KBM-7 (cell line): ENCODE data around the gene CAMK1D.

Experiments
- DNase-seq: peaks from one replicate; pipeline ENCODE4 v3.0.0-alpha.2; 2015
- in situ Hi-C: fragments of 300-500 bp; cut with MboI; formaldehyde crosslinking; loops from 2 replicates; pipeline ENCODE4 v1.14.3; 2020; ENCODE audit warnings: low sequenced_read_pairs, low pct_unique_long_range_greater_than_20kb, mixed read lengths

CAMK1D gene

GRCh38 chr10:12622016-12622415 lies 272.7 kb downstream of the CAMK1D start:
- no peak for DNase-seq
- in situ Hi-C loops: no loop called here

DNA sequence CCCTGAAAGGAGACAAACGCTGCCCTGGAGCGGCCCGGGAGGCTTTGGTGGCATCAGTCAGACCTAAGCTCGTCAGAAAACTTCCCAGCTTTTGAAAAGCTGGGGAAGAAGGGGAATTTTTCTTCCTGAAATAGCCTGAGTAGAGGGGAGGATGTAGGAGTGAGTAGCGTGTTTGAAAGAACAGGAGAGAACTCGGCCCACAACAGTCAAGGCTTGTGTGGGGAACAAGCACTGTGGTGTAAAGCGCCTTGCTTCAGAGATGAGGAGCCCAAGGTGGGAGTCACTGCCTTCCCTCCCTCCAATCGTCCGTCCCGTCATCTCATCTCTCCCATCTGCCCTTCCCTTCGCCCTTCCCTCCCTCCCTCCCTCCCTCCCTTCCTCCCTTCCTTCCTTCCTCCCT lies 273.3 kb downstream of the CAMK1D start:
- no peak for DNase-seq
- in situ Hi-C loops: no loop called here

GRCh38 chr10:12625393-12626023 lies 276.2 kb downstream of the CAMK1D start:
- no peak for DNase-seq
- in situ Hi-C loops: no loop called here

GRCh38 chr10:12628153-12628552 lies 278.8 kb downstream of the CAMK1D start:
- in situ Hi-C loops: no loop called here
- DNase-seq: no peak

- in situ Hi-C loops: no loop called here
- DNase-seq: no peak
These were observed 279.8 kb downstream of the CAMK1D start for GRCh38 chr10:12628964-12629766.

GRCh38 chr10:12629767-12630165 lies 280.4 kb downstream of the CAMK1D start:
- no peak for DNase-seq
- in situ Hi-C loops: no loop called here

DNA sequence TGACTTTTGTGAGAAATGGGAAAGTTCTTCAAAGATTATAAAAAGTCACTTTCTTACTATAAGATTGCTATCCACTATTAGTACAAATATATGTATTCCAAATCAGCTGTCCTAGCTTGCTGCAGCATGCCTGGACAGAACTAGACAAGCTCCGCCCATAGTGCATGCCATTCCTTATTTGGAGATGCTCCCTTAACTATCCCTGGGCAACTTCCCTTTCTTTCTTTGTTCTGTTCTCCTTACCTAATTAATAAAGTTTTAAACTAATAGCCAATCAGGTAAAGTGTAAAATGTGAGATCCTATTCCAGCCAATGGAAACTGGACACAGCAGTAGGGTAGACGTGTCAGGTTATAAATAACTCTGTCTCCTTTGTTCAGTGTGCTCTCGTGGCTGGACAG lies 281.9 kb downstream of the CAMK1D start:
- DNase-seq: peak; percentile 27

GRCh38 chr10:12631787-12632562 lies 282.6 kb downstream of the CAMK1D start:
- DNase-seq: no peak
- in situ Hi-C loops: no loop called here

More for the DNA sequence above, 281.9 kb downstream of the CAMK1D start:
- in situ Hi-C loops: no loop called here

- in situ Hi-C loops: no loop called here
- DNase-seq: no peak
These were observed 284.7 kb downstream of the CAMK1D start for GRCh38 chr10:12633776-12634620.

DNA sequence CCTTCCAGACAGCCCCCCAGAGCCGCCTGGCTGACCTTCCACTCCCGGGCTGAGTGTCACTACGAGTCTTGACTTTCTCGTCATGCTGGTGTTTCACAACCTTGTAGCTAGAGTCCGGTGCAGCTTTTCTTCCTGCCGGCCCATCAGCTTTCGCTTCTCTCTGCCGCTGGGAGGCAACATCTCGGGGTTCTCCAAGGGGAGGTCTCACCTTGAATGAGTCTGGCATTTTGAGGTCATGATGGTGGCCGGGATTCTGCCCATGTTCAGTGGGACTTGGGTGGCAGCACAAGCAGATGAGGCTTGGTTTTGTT lies 285.2 kb downstream of the CAMK1D start:
- in situ Hi-C loops: no loop called here
- DNase-seq: no peak

GRCh38 chr10:12635127-12635541 lies 285.8 kb downstream of the CAMK1D start:
- in situ Hi-C loops: no loop called here
- no peak for DNase-seq

- no peak for DNase-seq
- in situ Hi-C loops: no loop called here
These were observed 287.2 kb downstream of the CAMK1D start for GRCh38 chr10:12636571-12636970.

- in situ Hi-C loops: no loop called here
- DNase-seq: no peak
These were observed 288.3 kb downstream of the CAMK1D start for GRCh38 chr10:12637649-12638048.

DNA sequence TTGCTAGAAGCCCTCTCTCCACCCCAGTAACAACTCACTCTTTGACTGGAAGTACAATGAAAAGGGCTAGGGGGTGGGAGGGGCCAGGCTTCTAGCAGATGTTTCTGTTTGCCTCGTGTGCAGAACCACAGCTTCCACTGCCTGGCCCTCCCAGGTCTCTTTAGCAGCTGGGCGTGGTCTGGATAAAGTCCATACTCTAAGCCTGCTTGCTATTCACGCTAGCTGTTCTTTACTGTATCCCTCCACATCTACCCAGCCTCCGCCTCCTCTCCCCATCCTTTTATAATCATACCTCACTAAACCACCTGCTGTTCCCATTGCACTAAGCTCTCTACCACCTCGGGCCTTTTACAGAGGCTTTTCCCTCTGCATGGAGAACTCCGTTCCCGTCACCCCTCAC lies 288.8 kb downstream of the CAMK1D start:
- in situ Hi-C loops: no loop called here
- DNase-seq: peak; percentile 23

- in situ Hi-C loops: no loop called here
- no peak for DNase-seq
These were observed 289.4 kb downstream of the CAMK1D start for GRCh38 chr10:12638781-12639180.

- DNase-seq: no peak
- in situ Hi-C loops: no loop called here
These were observed 290.9 kb downstream of the CAMK1D start for GRCh38 chr10:12639996-12640944.

- in situ Hi-C loops: no loop called here
- DNase-seq: no peak
These were observed 292.7 kb downstream of the CAMK1D start for GRCh38 chr10:12642036-12642435.

DNA sequence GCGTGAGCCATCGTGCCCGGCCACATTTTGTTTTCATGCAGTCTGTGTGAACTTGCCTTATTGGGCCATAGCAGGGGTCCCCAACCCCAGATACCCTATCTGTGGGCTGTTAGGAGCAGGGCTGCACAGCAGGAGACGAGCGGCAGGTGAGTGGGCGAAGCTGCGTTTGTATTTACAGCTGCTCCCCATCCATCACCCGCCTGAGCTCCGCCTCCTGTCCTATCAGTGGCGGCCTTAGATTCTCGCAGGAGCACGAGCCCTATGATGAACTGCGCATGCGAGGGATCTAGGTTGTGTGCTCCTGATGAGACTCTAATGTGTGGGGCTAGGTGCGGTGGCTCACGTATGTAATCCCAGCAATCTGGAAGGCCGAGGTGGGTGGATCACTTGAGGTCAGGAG lies 293.9 kb downstream of the CAMK1D start:
- in situ Hi-C loops: no loop called here
- no peak for DNase-seq
